K562 (cell line): ENCODE measurements around the gene OR6K6. TPM values are rescaled to one million over a fixed set of nuclear protein-coding genes. Genes with fewer than 3 reads are reported as not detected.

ENCODE experiments used
- ATAC-seq: fragments of 200-7000 bp; cut with Tn5 transposase; 3 replicates; pipeline ENCODE4 v1.9.1; 2020; ENCODE audit warnings: moderate library complexity
- BruUV-seq: library from RNA; stranded (reverse); fragments of 400-500 nt; replicated peaks from 2 replicates; lab custom pipeline; 2021; lab: Mats Ljungman, UMichigan
- CTCF ChIA-PET: fragments of 300-600 bp; formaldehyde crosslinking; extraction: SDS; loops from one replicate; lab custom pipeline; 2021; ENCODE audit warnings: low intra/inter-chr PET ratio; lab: Yijun Ruan, JAX
- POLR2A ChIA-PET: fragments of 300-600, 350-650 bp; sonication (Branson Sonifier 250); formaldehyde crosslinking; extraction: SDS; loops from one replicate; lab custom pipeline; 2021; ENCODE audit warnings: antibody characterized with exemption, inconsistent platforms; lab: Yijun Ruan, JAX
- DNase-seq, 4 experiments: peaks; one replicate each; pipeline versions ENCODE4 v3.0.0 to v3.0.0-alpha.2; 2011 to 2018; ENCODE audit warnings: low spot score in 3 of 4, mixed read lengths in 3 of 4; ENCODE audit errors: extremely low read depth in 1 of 4
- FAIRE-seq: peaks from 2 replicates; lab custom pipeline; 2011; peaks lifted over from hg19 to GRCh38; lab: Jason Lieb, UNC
- H2AFZ ChIP-seq: 2 replicates; pipeline ENCODE4 v1.6.0; 2011; ENCODE audit warnings: low read depth, low read length, control low read depth, inconsistent platforms
- H3K27ac ChIP-seq: fragments of 200-600 bp; 3 replicates; pipeline ENCODE4 v1.8.0; 2011; ENCODE audit warnings: low read depth, mild to moderate bottlenecking, control low read depth, inconsistent platforms, low read length, moderate library complexity, mixed read lengths; ENCODE audit errors: extremely low read depth
- H3K27me3 ChIP-seq, 2 experiments: fragments of 300-600 bp in 1 of 2; 2 replicates in 1 of 2; 3 replicates in 1 of 2; pipeline versions ENCODE4 v1.6.0 to v1.8.0; 2011; ENCODE audit warnings: inconsistent platforms in 2 of 2, low read length in 2 of 2, mild to moderate bottlenecking in 1 of 2, mixed read lengths in 1 of 2, moderate library complexity in 1 of 2; ENCODE audit not compliant: control insufficient read depth in 2 of 2, insufficient read depth in 2 of 2
- H3K36me3 ChIP-seq: fragments of 300-600 bp; 3 replicates; pipeline ENCODE4 v1.8.0; 2011; ENCODE audit warnings: mild to moderate bottlenecking, low read length, inconsistent platforms; ENCODE audit not compliant: control insufficient read depth, insufficient read depth
- H3K4me1 ChIP-seq, 2 experiments: fragments of 200-600 bp in 1 of 2; replicated peaks in 1 of 2; 2 replicates in 1 of 2; 3 replicates in 1 of 2; pipeline versions ENCODE4 v1.5.1 to v1.8.0; 2011; ENCODE audit warnings: inconsistent platforms in 2 of 2, low read length in 2 of 2, mild to moderate bottlenecking in 1 of 2, mixed read lengths in 1 of 2, moderate library complexity in 1 of 2; ENCODE audit not compliant: control insufficient read depth in 2 of 2, insufficient read depth in 2 of 2
- H3K4me2 ChIP-seq: 2 replicates; pipeline ENCODE4 v1.6.1; 2011; ENCODE audit warnings: low read length, control low read depth, inconsistent platforms, mixed read lengths; ENCODE audit not compliant: insufficient read depth
- H3K4me3 ChIP-seq: fragments of 200-600 bp; sonication (generic), shearing (Covaris generic); 2 replicates; pipeline ENCODE4 v1.5.1; 2016; ENCODE audit warnings: control low read depth, inconsistent platforms
- H3K79me2 ChIP-seq: fragments of 200-600 bp; 3 replicates; pipeline ENCODE4 v1.8.0; 2011; ENCODE audit warnings: low read length, inconsistent platforms; ENCODE audit not compliant: control insufficient read depth, insufficient read depth
- H3K9ac ChIP-seq, 2 experiments: 2 replicates each; pipeline versions ENCODE4 v1.6.0 to v1.6.1; 2011; ENCODE audit warnings: low read depth in 2 of 2, low read length in 2 of 2, control low read depth in 1 of 2, inconsistent platforms in 1 of 2, mild to moderate bottlenecking in 1 of 2, mixed read lengths in 1 of 2; ENCODE audit not compliant: insufficient read depth in 1 of 2
- H3K9me1 ChIP-seq: one replicate; pipeline ENCODE4 v1.6.0; 2011; ENCODE audit warnings: inconsistent platforms, mild to moderate bottlenecking, low read length, moderate library complexity; ENCODE audit not compliant: control insufficient read depth, insufficient read depth
- H3K9me3 ChIP-seq: replicated peaks from 2 replicates; pipeline ENCODE4 v1.5.1; 2011; ENCODE audit warnings: low read depth, low read length, inconsistent platforms; ENCODE audit not compliant: control insufficient read depth, insufficient read depth
- H4K20me1 ChIP-seq: replicated peaks from 2 replicates; pipeline ENCODE4 v1.6.1; 2011; ENCODE audit warnings: low read length, inconsistent platforms, mixed read lengths; ENCODE audit not compliant: control insufficient read depth, insufficient read depth
- EGR1 ChIP-seq: fragments of 450-650 bp; conservative IDR thresholded peaks from 2 replicates; pipeline ENCODE4 v1.6.1; 2017; ENCODE audit warnings: mild to moderate bottlenecking
- MGA ChIP-seq: fragments of 450-650 bp; IDR thresholded peaks from 2 replicates; pipeline ENCODE4 v1.6.1; 2016; ENCODE audit warnings: mild to moderate bottlenecking, moderate library complexity
- MNT ChIP-seq, 2 experiments: fragments of 450-650 bp; conservative IDR thresholded peaks; 2 replicates each; pipeline ENCODE4 v1.6.1; 2017; ENCODE audit warnings: mild to moderate bottlenecking in 2 of 2, moderate library complexity in 2 of 2
- NFRKB ChIP-seq: fragments of 450-650 bp; IDR thresholded peaks from 2 replicates; pipeline ENCODE4 v1.6.1; 2016; ENCODE audit warnings: low read depth
- ZFP30 ChIP-seq: fragments of 250-450 bp; sonication (Bioruptor Pico); IDR thresholded peaks from 2 replicates; pipeline ENCODE4 v1.8.0; 2022; ENCODE audit warnings: moderate library complexity, mild to moderate bottlenecking, inconsistent platforms, borderline replicate concordance
- ZNF253 ChIP-seq: fragments of 250-450 bp; sonication (Bioruptor Pico); conservative IDR thresholded peaks from 2 replicates; pipeline ENCODE4 v1.6.1; 2021; ENCODE audit warnings: mild to moderate bottlenecking
- WGBS: fragments of 100-300 bp; shearing (Covaris generic); methylation state at CpG from one replicate; pipeline ENCODE4 v1.1.6; 2016; ENCODE audit warnings: low coverage, mixed read lengths; ENCODE audit not compliant: insufficient coverage; ENCODE audit errors: missing lambda C conversion rate; 5-methylcytosine and 5-hydroxymethylcytosine counted together
- in situ Hi-C: fragments of 300-500 bp; cut with MboI; formaldehyde crosslinking; loops from 4 replicates; pipeline ENCODE4 v1.15.0; 2018; ENCODE audit warnings: inconsistent platforms, mixed read lengths
- intact Hi-C: fragments of 100-400 bp; cut with micrococcal nuclease; formaldehyde crosslinking; loops from 2 replicates; pipeline ENCODE4 v1.14.2; 2022
- polyA plus RNA-seq, 8 experiments: library from polyadenylated mRNA; depleted of rRNA in 4 of 8; stranded (reverse) in 5 of 8; unstranded in 3 of 8; fragments of >200 nt; fragmentation: Nextera tagmentation in 2 of 8; fragmentation: Illumina TruSeq in 1 of 8; extraction: Ambion mirVana in 2 of 8; extraction: Trizol in 1 of 8; gene quantifications; 2 replicates each; pipeline versions ENCODE4 v1.2.1 to v1.2.3, GENCODE V29; 2011 to 2014; ENCODE audit warnings: inconsistent platforms in 1 of 8, missing spikeins in 1 of 8
- total RNA-seq, 7 experiments: library from RNA; depleted of rRNA in 6 of 7; stranded (reverse); fragments of >200 nt in 6 of 7; fragmentation: Illumina TruSeq in 2 of 7; extraction: Trizol in 2 of 7; gene quantifications; 2 replicates each; pipeline versions ENCODE4 v1.2.1 to v1.2.3, GENCODE V29; 2011 to 2021; ENCODE audit warnings: low replicate concordance in 1 of 7

The OR6K6 gene
- total and polyA plus RNA-seq, 9 of the 15 experiments (the other 6 are each of a cell fraction or from before 2014, with no cell fraction given) = not detected

GRCh38 chr1:158799689-158800088 lies 45.2 kb downstream of the OR6K6 start:
- H3K4me3 ChIP-seq = no peak overlapping the region
- POLR2A ChIA-PET = no interaction called here
- peak overlapping the region; percentile 71 for H3K27ac ChIP-seq
- H4K20me1 ChIP-seq = no peaks in the 10 kb centered on the region
- H3K9me3 ChIP-seq = peaks cover 2% of the 10 kb centered on the region; the same call in 1 of the 2 replicates
- FAIRE-seq (peak; percentile 63), DNase-seq (peak; percentile 39 to 77 (median 58)), ATAC-seq (peak; percentile 90)
- peaks cover 0 to 15% of the 10 kb centered on the region in 2 experiments; a peak in 2 of 5 replicates for H3K4me1 ChIP-seq
- BruUV-seq = no TSS peak
- intact Hi-C loops = loop anchor here (5.0 kb wide), 1 partner anchor 112 kb away; the partner anchor contains the start of gene SPTA1
- no peaks in the 10 kb centered on the region for H3K36me3 ChIP-seq
- H2AFZ ChIP-seq = peak overlapping the region; percentile 97
- CTCF ChIA-PET = no interaction called here
- in situ Hi-C loops = loop anchor here (10.0 kb wide), 1 partner anchor 195 kb away; no protein-coding TSS in a partner anchor
- peak overlapping the region; percentile 23 for H3K4me2 ChIP-seq
- no peaks in the 10 kb centered on the region for H3K27me3 ChIP-seq
- 2% methylated on average over 4 of the region's 4 CpGs for WGBS
- H3K9ac ChIP-seq = 0 out of 4 replicates have a peak overlapping the region, but pooled peaks of 1 of the 2 experiments have one; percentile 19
- no peaks in the 10 kb centered on the region for H3K79me2 ChIP-seq
- H3K9me1 ChIP-seq = no peaks in the 10 kb centered on the region
- TF ChIP-seq ZFP30 (CRISPR knock-in tag) (no peak), EGR1 (peak; percentile 40; the same call in 1 of the 2 replicates), MNT (conservative IDR thresholded peaks at IDR 0.05) (0 out of 4 replicates have a peak, but pooled peaks of 1 of the 2 experiments have one; percentile 21), NFRKB (peak; percentile 62; the same call in 1 of the 2 replicates), MGA (peak; percentile 67), ZNF253 (no peak)
